Globus pallidus (tissue), 1 donor: Measurements from ENCODE around the gene NDST4.

ENCODE experiments used
- DNase-seq: peaks from one replicate; pipeline ENCODE4 v3.0.0-alpha.2; 2015; ENCODE audit warnings: low spot score

The NDST4 gene

GRCh38 chr4:115113506-115114106 is at the start of gene NDST4:
TSS of gene NDST4 (minus strand) at chr4:115113620. CDS start at chr4:115077036, 36,584 bp downstream.
- peak; percentile 7 for DNase-seq

GRCh38 chr4:115159141-115159540 is 45.7 kb upstream of the NDST4 start:
- no peak for DNase-seq

- no peak for DNase-seq
Measured at GRCh38 chr4:115158296-115158695, 44.9 kb upstream of the NDST4 start.

GRCh38 chr4:115154826-115155225 is 41.4 kb upstream of the NDST4 start:
- peak; percentile 4 for DNase-seq

- no peak for DNase-seq
Measured at GRCh38 chr4:115152965-115153364, 39.5 kb upstream of the NDST4 start.

- DNase-seq = no peak
Measured at GRCh38 chr4:115152081-115152480, 38.7 kb upstream of the NDST4 start.

GRCh38 chr4:115149106-115149505 is 35.7 kb upstream of the NDST4 start:
- no peak for DNase-seq

GRCh38 chr4:115145393-115146160 is 32.2 kb upstream of the NDST4 start:
- no peak for DNase-seq

- DNase-seq = no peak
Measured at GRCh38 chr4:115128037-115128436, 14.6 kb upstream of the NDST4 start.

- no peak for DNase-seq
Measured at GRCh38 chr4:115126491-115126890, 13.1 kb upstream of the NDST4 start.

GRCh38 chr4:115121351-115122043 is 8.1 kb upstream of the NDST4 start:
- DNase-seq = no peak

- no peak for DNase-seq
Measured at GRCh38 chr4:115119804-115120352, 6.5 kb upstream of the NDST4 start.

- DNase-seq = no peak
Measured at GRCh38 chr4:115117651-115118050, 4.2 kb upstream of the NDST4 start.

- no peak for DNase-seq
Measured at GRCh38 chr4:115110191-115111181, 2.9 kb downstream of the NDST4 start.

GRCh38 chr4:115108850-115109249 is 4.6 kb downstream of the NDST4 start:
- DNase-seq = no peak

GRCh38 chr4:115107411-115107810 is 6.0 kb downstream of the NDST4 start:
- DNase-seq = no peak

- DNase-seq = no peak
Measured at GRCh38 chr4:115101675-115102074, 11.7 kb downstream of the NDST4 start.

- no peak for DNase-seq
Measured at GRCh38 chr4:115090483-115091075, 22.8 kb downstream of the NDST4 start.

GRCh38 chr4:115082633-115083032 is 30.8 kb downstream of the NDST4 start:
- no peak for DNase-seq

GRCh38 chr4:115076691-115077090 is 36.7 kb downstream of the NDST4 start:
- no peak for DNase-seq

- no peak for DNase-seq
Measured at GRCh38 chr4:115058533-115058932, 54.9 kb downstream of the NDST4 start.
